Smooth muscle cell (in vitro differentiated cells): ENCODE measurements around the gene ZNF878. TPM values are rescaled to one million over a fixed set of nuclear protein-coding genes. Genes with fewer than 3 reads are reported as not detected.

Experiments
- DNase-seq: peaks from one replicate; lab custom pipeline; 2025; ENCODE audit not compliant: unreplicated experiment; lab: John Stamatoyannopoulos, UW
- H2AFZ ChIP-seq: fragments of 200-600 bp; sonication (generic); 2 replicates; pipeline ENCODE4 v1.6.0; 2016; ENCODE audit warnings: antibody characterized with exemption, low read depth, mild to moderate bottlenecking
- H3F3A ChIP-seq: fragments of 200-600 bp; sonication (generic); 2 replicates; pipeline ENCODE4 v1.6.0; 2017; ENCODE audit warnings: antibody characterized with exemption, low read depth
- H3K27ac ChIP-seq: fragments of 200-600 bp; sonication (generic); 2 replicates; pipeline ENCODE4 v1.5.1; 2016; ENCODE audit warnings: low read depth, mild to moderate bottlenecking
- H3K27me3 ChIP-seq: fragments of 200-600 bp; sonication (generic); 2 replicates; pipeline ENCODE4 v1.6.1; 2016; ENCODE audit warnings: low read depth, mild to moderate bottlenecking
- H3K36me3 ChIP-seq: fragments of 200-600 bp; sonication (generic); 2 replicates; pipeline ENCODE4 v1.5.1; 2016; ENCODE audit warnings: low read depth
- H3K4me1 ChIP-seq: fragments of 200-600 bp; sonication (generic); 2 replicates; pipeline ENCODE4 v1.5.1; 2016; ENCODE audit warnings: low read depth
- H3K4me2 ChIP-seq: fragments of 200-600 bp; sonication (generic); 2 replicates; pipeline ENCODE4 v1.6.0; 2016; ENCODE audit warnings: mild to moderate bottlenecking
- H3K4me3 ChIP-seq: fragments of 200-600 bp; sonication (generic); 2 replicates; pipeline ENCODE4 v1.5.1; 2016; ENCODE audit warnings: mild to moderate bottlenecking
- H3K79me2 ChIP-seq: fragments of 200-600 bp; sonication (generic); 2 replicates; pipeline ENCODE4 v1.6.0; 2016; ENCODE audit warnings: low read depth, mild to moderate bottlenecking
- H3K9ac ChIP-seq: fragments of 200-600 bp; sonication (generic); 2 replicates; pipeline ENCODE4 v1.6.0; 2016; ENCODE audit warnings: low read depth
- H3K9me3 ChIP-seq: fragments of 200-600 bp; sonication (generic); replicated peaks from 2 replicates; pipeline ENCODE4 v1.5.1; 2016; ENCODE audit warnings: low read depth
- H4K20me1 ChIP-seq: fragments of 200-600 bp; sonication (generic); 2 replicates; pipeline ENCODE4 v1.6.0; 2016; ENCODE audit warnings: low read depth
- WGBS: methylation state at CpG from one replicate; pipeline ENCODE4 v1.1.7; 2016; ENCODE audit warnings: low lambda C conversion rate; 5-methylcytosine and 5-hydroxymethylcytosine counted together
- polyA plus RNA-seq: library from polyadenylated mRNA; unstranded; fragments of >200 nt; fragmentation: Nextera tagmentation; extraction: Ambion mirVana; gene quantifications from 2 replicates; pipeline ENCODE4 v1.2.1, GENCODE V29; 2016
- total RNA-seq: library from RNA; depleted of rRNA; stranded (reverse); fragments of >200 nt; gene quantifications from 2 replicates; pipeline ENCODE4 v1.2.3, GENCODE V29; 2014
- TF ChIP-seq, protein P1 (sequence below): fragments of 200-600 bp; sonication (generic); IDR thresholded peaks from 2 replicates; pipeline ENCODE4 v1.5.1; 2017; ENCODE audit warnings: borderline replicate concordance, mild to moderate bottlenecking, antibody characterized with exemption; ENCODE audit not compliant: insufficient read depth, poor library complexity, severe bottlenecking

Gene ZNF878
- total and polyA plus RNA-seq, 2 experiments from 2014 or later, result 2.5 TPM; not detected in 1

DNA sequence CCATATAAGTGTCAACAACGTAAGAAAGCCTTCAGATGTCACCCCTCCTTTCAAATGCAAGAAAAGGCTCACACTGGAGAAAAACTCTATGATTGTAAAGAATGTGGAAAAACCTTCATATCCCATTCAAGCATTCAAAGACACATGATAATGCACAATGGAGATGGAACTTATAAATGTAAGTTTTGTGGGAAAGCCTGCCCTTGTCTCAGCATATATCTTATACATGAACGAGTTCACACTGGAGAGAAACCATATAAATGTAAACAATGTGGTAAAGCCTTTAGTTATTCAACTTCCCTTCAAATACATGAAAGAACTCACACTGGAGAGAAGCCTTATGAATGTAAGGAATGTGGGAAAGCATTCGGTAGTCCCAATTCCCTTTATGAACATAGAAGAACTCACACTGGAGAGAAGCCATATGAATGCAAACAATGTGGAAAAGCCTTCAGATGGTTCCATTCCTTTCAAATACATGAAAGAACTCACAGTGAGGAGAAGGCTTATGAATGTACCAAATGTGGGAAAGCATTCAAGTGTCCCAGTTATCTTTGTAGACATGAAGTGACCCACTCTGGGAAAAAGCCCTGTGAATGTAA, 22.9 kb upstream of the ZNF878 start:
- Histone ChIP-seq H3K79me2 (peaks cover 5% of the 10 kb centered on the region), H3K9ac (no peak overlapping the region), H3K36me3 (peaks cover 79% of the 10 kb centered on the region), H3F3A (peaks cover 7% of the 10 kb centered on the region), H4K20me1 (no peaks in the 10 kb centered on the region), H3K27me3 (no peaks in the 10 kb centered on the region), H3K4me3 (peak overlapping the region; percentile 12), H2AFZ (no peak overlapping the region), H3K27ac (no peak overlapping the region), H3K9me3 (peaks cover 85% of the 10 kb centered on the region), H3K4me2 (no peak overlapping the region), H3K4me1 (no peaks in the 10 kb centered on the region)
- DNase-seq, result no peak
- TF ChIP-seq, protein P1, sequence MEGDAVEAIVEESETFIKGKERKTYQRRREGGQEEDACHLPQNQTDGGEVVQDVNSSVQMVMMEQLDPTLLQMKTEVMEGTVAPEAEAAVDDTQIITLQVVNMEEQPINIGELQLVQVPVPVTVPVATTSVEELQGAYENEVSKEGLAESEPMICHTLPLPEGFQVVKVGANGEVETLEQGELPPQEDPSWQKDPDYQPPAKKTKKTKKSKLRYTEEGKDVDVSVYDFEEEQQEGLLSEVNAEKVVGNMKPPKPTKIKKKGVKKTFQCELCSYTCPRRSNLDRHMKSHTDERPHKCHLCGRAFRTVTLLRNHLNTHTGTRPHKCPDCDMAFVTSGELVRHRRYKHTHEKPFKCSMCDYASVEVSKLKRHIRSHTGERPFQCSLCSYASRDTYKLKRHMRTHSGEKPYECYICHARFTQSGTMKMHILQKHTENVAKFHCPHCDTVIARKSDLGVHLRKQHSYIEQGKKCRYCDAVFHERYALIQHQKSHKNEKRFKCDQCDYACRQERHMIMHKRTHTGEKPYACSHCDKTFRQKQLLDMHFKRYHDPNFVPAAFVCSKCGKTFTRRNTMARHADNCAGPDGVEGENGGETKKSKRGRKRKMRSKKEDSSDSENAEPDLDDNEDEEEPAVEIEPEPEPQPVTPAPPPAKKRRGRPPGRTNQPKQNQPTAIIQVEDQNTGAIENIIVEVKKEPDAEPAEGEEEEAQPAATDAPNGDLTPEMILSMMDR, result no peak
- over 99% methylated on average over 3 of the region's 3 CpGs for WGBS

DNA sequence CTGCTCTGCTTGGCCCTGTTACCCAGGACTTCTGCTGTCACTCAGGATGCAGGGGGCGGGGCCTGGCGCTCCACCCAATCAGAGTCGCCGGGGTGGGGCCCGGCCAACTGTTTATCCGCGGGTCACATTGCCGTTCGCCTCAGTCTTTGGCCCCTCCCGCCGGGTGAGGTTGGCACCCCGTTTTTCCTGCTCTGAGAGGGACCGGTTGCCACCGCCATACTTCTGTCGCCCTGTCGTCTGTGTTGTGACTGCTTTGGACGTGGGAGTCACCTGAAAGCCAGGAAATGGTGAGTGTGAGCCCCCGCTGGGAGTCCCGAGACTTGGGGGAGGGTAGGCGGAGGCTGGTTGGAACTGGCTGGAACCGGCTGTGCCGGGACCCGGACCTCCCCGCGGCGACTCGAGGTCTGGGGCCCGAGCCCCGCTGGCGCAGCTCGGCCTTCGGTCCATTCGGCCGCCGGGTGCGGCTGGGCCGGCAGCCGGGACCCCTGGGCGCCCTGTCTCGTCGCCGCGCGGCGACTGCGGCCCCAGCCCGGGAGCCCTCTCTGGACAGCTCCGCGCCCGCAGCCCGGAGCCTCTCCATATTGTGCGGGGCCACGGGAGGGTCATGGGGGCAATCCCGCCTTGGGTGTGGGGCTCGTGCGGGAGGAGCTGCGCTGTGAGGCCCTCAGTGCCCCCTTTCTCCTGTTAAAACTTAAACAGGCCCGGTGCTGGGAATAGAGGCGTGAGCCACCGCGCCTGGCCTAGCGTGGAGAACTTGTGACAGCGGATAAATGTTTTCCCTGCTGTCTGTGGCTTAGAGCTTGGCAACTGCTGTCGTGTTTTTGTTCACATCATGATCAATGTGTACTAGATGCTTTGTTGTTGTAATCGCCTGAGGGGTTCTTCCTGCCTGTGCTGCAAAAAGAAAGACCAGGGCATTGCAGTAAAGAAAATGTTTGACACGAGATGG, 12.1 kb upstream of the ZNF878 start, which contains the start of gene ZNF844:
Gene ZNF844 (plus strand): TSS at position 142 of the 949 bp plus-strand sequence. CDS start 143 bp downstream, at position 285.
- DNase-seq, result peak; percentile 75
- 3% methylated on average over 52 of the region's 66 CpGs for WGBS
- no peaks in the 10 kb centered on the region for H4K20me1 ChIP-seq
- peaks cover 24% of the 10 kb centered on the region for H3K79me2 ChIP-seq
- H3K4me1 ChIP-seq, result peaks cover 4% of the 10 kb centered on the region
- peak within 1 kb of the TSS; percentile 94 for H2AFZ ChIP-seq
- no peaks in the 10 kb centered on the region for H3F3A ChIP-seq
- no peaks in the 10 kb centered on the region for H3K36me3 ChIP-seq
- H3K27ac ChIP-seq, result peak within 1 kb of the TSS; percentile 44
- H3K9ac ChIP-seq, result peak within 1 kb of the TSS; percentile 81
- TF ChIP-seq, protein P1, result no peak
- H3K4me3 ChIP-seq, result peak within 1 kb of the TSS; percentile 95
- H3K9me3 ChIP-seq, result no peaks in the 10 kb centered on the region
- H3K4me2 ChIP-seq, result peak within 1 kb of the TSS; percentile 93
- no peaks in the 10 kb centered on the region for H3K27me3 ChIP-seq

DNA sequence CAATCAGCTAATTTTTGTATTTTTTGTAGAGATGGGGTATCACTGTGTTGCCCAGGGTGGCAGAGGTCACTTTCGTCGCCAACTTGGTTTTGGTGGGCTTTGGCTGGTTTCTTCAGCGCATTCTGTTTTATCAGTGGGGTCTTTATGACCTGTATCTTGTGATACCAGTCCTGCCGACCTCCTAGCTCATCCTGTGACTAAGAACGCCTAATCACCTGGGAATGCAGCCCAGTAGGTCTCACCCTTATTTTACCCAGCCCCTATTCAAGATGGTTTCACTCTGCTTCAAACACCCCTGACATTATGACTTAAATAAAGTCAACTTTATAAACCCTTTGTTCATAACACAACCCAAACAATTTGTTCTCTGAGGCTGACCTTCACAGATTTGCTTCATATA, 3.0 kb upstream of the ZNF878 start:
- H3K9me3 ChIP-seq, result no peaks in the 10 kb centered on the region
- no peak overlapping the region for H3K9ac ChIP-seq
- DNase-seq, result no peak
- no peaks in the 10 kb centered on the region for H3F3A ChIP-seq
- TF ChIP-seq, protein P1, result no peak
- H3K79me2 ChIP-seq, result no peaks in the 10 kb centered on the region
- no peak overlapping the region for H3K4me2 ChIP-seq
- no peak overlapping the region for H2AFZ ChIP-seq
- peaks cover 3% of the 10 kb centered on the region for H3K4me1 ChIP-seq
- no peaks in the 10 kb centered on the region for H3K36me3 ChIP-seq
- H4K20me1 ChIP-seq, result no peaks in the 10 kb centered on the region
- H3K4me3 ChIP-seq, result no peak overlapping the region
- WGBS, result 75% methylated on average over 5 of the region's 5 CpGs
- peak overlapping the region; percentile 48 for H3K27ac ChIP-seq
- H3K27me3 ChIP-seq, result no peaks in the 10 kb centered on the region
